Stimulated activated CD4-positive, alpha-beta T cell treated with anti-CD3 and anti-CD28 coated beads, Interleukin-1b, Interleukin-23, amount 100 ng/mL, for 1 hour (primary cell): ENCODE measurements around the gene TACC2.
"Not testable (repeated sequence)": the region's sequence is repeated elsewhere in the genome, so short reads cannot be mapped to it uniquely, and the experiment has no call there.

Source experiments
- DNase-seq, 2 donors: peaks; one replicate each; pipeline ENCODE4 v3.0.0-alpha.2; 2020; ENCODE audit warnings: low read depth in 2 of 2

The TACC2 gene

GRCh38 chr10:122194251-122194650 is 205.3 kb downstream of the TACC2 start:
- no peak for DNase-seq

- DNase-seq = no peak
Observed at GRCh38 chr10:122196218-122196617, 207.3 kb downstream of the TACC2 start.

- DNase-seq = no peak
Observed at GRCh38 chr10:122197611-122198222, 208.8 kb downstream of the TACC2 start.

GRCh38 chr10:122198631-122199030 is 209.7 kb downstream of the TACC2 start:
- no peak for DNase-seq

GRCh38 chr10:122199070-122199469 is 210.1 kb downstream of the TACC2 start:
- DNase-seq = no peak

- no peak for DNase-seq
Observed at GRCh38 chr10:122199689-122200088, 210.7 kb downstream of the TACC2 start.

- no peak for DNase-seq
Observed at GRCh38 chr10:122201401-122201800, 212.4 kb downstream of the TACC2 start.

- DNase-seq = not testable (repeated sequence)
Observed at GRCh38 chr10:122203180-122203579, 214.2 kb downstream of the TACC2 start.

GRCh38 chr10:122204691-122205489 is 215.9 kb downstream of the TACC2 start:
- no peak for DNase-seq

GRCh38 chr10:122206471-122207065 is 217.6 kb downstream of the TACC2 start:
- DNase-seq = no peak

GRCh38 chr10:122207163-122207562 is 218.2 kb downstream of the TACC2 start:
- no peak for DNase-seq

GRCh38 chr10:122207596-122207995 is 218.6 kb downstream of the TACC2 start:
- DNase-seq = no peak

- DNase-seq = no peak
Observed at GRCh38 chr10:122208571-122209430, 219.8 kb downstream of the TACC2 start.

GRCh38 chr10:122210481-122211265 is 221.7 kb downstream of the TACC2 start:
- no peak for DNase-seq

- DNase-seq = no peak
Observed at GRCh38 chr10:122213364-122213763, 224.4 kb downstream of the TACC2 start.

- DNase-seq = no peak
Observed at GRCh38 chr10:122213766-122214165, 224.8 kb downstream of the TACC2 start.

- DNase-seq = no peak
Observed at GRCh38 chr10:122216047-122216446, 227.1 kb downstream of the TACC2 start.

- DNase-seq = no peak
Observed at GRCh38 chr10:122219340-122219739, 230.4 kb downstream of the TACC2 start.

- DNase-seq = no peak
Observed at GRCh38 chr10:122220736-122221135, 231.8 kb downstream of the TACC2 start.

- DNase-seq = no peak
Observed at GRCh38 chr10:122221958-122222357, 233.0 kb downstream of the TACC2 start.

GRCh38 chr10:122222638-122223037 is 233.7 kb downstream of the TACC2 start:
- DNase-seq = no peak
